HCT116 (cell line): Measurements from ENCODE around the gene TRPM5. TPM values are rescaled to one million over a fixed set of nuclear protein-coding genes. Genes with fewer than 3 reads are reported as not detected.

Source experiments
- ATAC-seq: fragments of 200-7000 bp; cut with Tn5 transposase; 2 replicates; pipeline ENCODE4 v1.9.1; 2020; ENCODE audit warnings: mild to moderate bottlenecking, moderate library complexity
- BruUV-seq: library from RNA; stranded (reverse); fragments of 400-500 nt; replicated peaks from 2 replicates; lab custom pipeline; 2021; lab: Mats Ljungman, UMichigan
- CTCF ChIA-PET: fragments of 300-600 bp; sonication (Branson Sonifier 250); formaldehyde crosslinking; loops from one replicate; lab custom pipeline; 2021; ENCODE audit warnings: antibody characterized with exemption; lab: Charles Lee
- POLR2A ChIA-PET: fragments of 300-600, 350-600 bp; sonication (Branson Sonifier 250); formaldehyde crosslinking; loops from one replicate; lab custom pipeline; 2021; ENCODE audit warnings: antibody characterized with exemption; lab: Charles Lee
- RAD21 ChIA-PET, 2 experiments: fragments of 300-600 bp; sonication (Branson Sonifier 250); formaldehyde crosslinking; loops; one replicate each; lab custom pipeline; 2023; ENCODE audit warnings: low total read pairs in 2 of 2; ENCODE audit not compliant: uncharacterized antibody in 2 of 2, unreplicated experiment in 2 of 2, low non-redundant PET in 1 of 2; lab: Charles Lee
- DNase-seq: peaks from one replicate; pipeline ENCODE4 v3.0.0-alpha.2; 2010; ENCODE audit warnings: low read depth, low spot score
- H2AFZ ChIP-seq: fragments of 200-600 bp; shearing (Covaris generic), sonication (generic); 2 replicates; pipeline ENCODE4 v1.6.1; 2017; ENCODE audit warnings: low read depth, mixed run types, mixed read lengths, antibody characterized with exemption, low read length; ENCODE audit not compliant: poor library complexity, severe bottlenecking
- H3K27ac ChIP-seq: 2 replicates; pipeline ENCODE4 v1.5.1; 2012; ENCODE audit warnings: low read depth, low read length
- H3K27me3 ChIP-seq: fragments of 200-600 bp; sonication (generic); 2 replicates; pipeline ENCODE4 v1.6.1; 2016; ENCODE audit warnings: mixed run types, low read length, mixed read lengths; ENCODE audit not compliant: insufficient read depth
- H3K36me3 ChIP-seq, 2 experiments: fragments of 200-500 bp in 1 of 2; fragments of 200-600 bp in 1 of 2; sonication (Bioruptor generic) in 1 of 2; sonication (generic) in 1 of 2; 2 replicates each; pipeline versions ENCODE4 v1.5.1 to v1.6.1; 2014 to 2016; ENCODE audit warnings: low read length in 2 of 2, inconsistent platforms in 1 of 2, mixed read lengths in 1 of 2, mixed run types in 1 of 2; ENCODE audit not compliant: insufficient read depth in 2 of 2, control insufficient read depth in 1 of 2
- H3K4me1 ChIP-seq, 2 experiments: fragments of 200-600 bp in 1 of 2; sonication (generic) in 1 of 2; 2 replicates each; pipeline versions ENCODE4 v1.5.1 to v1.6.1; 2012 to 2017; ENCODE audit warnings: low read length in 2 of 2, inconsistent platforms in 1 of 2, mild to moderate bottlenecking in 1 of 2, mixed read lengths in 1 of 2, mixed run types in 1 of 2, moderate library complexity in 1 of 2; ENCODE audit not compliant: insufficient read depth in 2 of 2, control insufficient read depth in 1 of 2
- H3K4me2 ChIP-seq: fragments of 200-600 bp; sonication (generic); 2 replicates; pipeline ENCODE4 v1.6.1; 2017; ENCODE audit warnings: mixed run types, low read length, mixed read lengths
- H3K4me3 ChIP-seq, 2 experiments: fragments of 200-600 bp in 1 of 2; sonication (generic) in 1 of 2; replicated peaks in 1 of 2; 2 replicates each; pipeline ENCODE4 v1.5.1; 2011 to 2016; ENCODE audit warnings: low read length in 2 of 2, control low read depth in 1 of 2, low read depth in 1 of 2, mild to moderate bottlenecking in 1 of 2, mixed read lengths in 1 of 2, mixed run types in 1 of 2
- H3K79me2 ChIP-seq: fragments of 200-600 bp; sonication (generic); 2 replicates; pipeline ENCODE4 v1.6.1; 2017; ENCODE audit warnings: mild to moderate bottlenecking, mixed run types, low read length, moderate library complexity, mixed read lengths; ENCODE audit not compliant: insufficient read depth
- H3K9ac ChIP-seq: fragments of 200-600 bp; sonication (generic); 2 replicates; pipeline ENCODE4 v1.6.1; 2016; ENCODE audit warnings: low read length, mixed read lengths
- H3K9me2 ChIP-seq: fragments of 200-600 bp; sonication (generic), shearing (Covaris generic); 2 replicates; pipeline ENCODE4 v1.6.1; 2017; ENCODE audit warnings: mixed run types, mild to moderate bottlenecking, moderate library complexity; ENCODE audit not compliant: insufficient read depth
- H3K9me3 ChIP-seq, 2 experiments: fragments of 200-500 bp in 1 of 2; fragments of 200-600 bp in 1 of 2; sonication (Bioruptor generic) in 1 of 2; sonication (generic) in 1 of 2; 2 replicates each; pipeline ENCODE4 v1.6.1; 2014 to 2017; ENCODE audit warnings: low read length in 2 of 2, mixed read lengths in 2 of 2, inconsistent platforms in 1 of 2, low read depth in 1 of 2, mild to moderate bottlenecking in 1 of 2, mixed run types in 1 of 2, moderate library complexity in 1 of 2; ENCODE audit not compliant: control insufficient read depth in 1 of 2, insufficient read depth in 1 of 2
- H4K20me1 ChIP-seq: fragments of 200-600 bp; sonication (generic), shearing (Covaris generic); 2 replicates; pipeline ENCODE4 v1.6.1; 2017; ENCODE audit warnings: mixed run types, mild to moderate bottlenecking, moderate library complexity; ENCODE audit not compliant: insufficient read depth
- POLR2A ChIP-seq: IDR thresholded peaks from 2 replicates; pipeline ENCODE4 v1.7.0; 2011; ENCODE audit warnings: borderline replicate concordance; ENCODE audit not compliant: insufficient read depth, insufficient read length; ENCODE audit errors: extremely low read depth
- TCF7L2 ChIP-seq: IDR thresholded peaks from 2 replicates; pipeline ENCODE4 v1.7.0; 2011; ENCODE audit warnings: borderline replicate concordance, inconsistent platforms; ENCODE audit not compliant: insufficient read depth, insufficient read length; ENCODE audit errors: extremely low read depth
- YY1 ChIP-seq: IDR thresholded peaks from 2 replicates; pipeline ENCODE4 v1.6.1; 2011; ENCODE audit warnings: low read length, low read depth, moderate library complexity, mild to moderate bottlenecking; ENCODE audit not compliant: insufficient replicate concordance; ENCODE audit errors: extremely low read depth
- ZNF274 ChIP-seq: fragments of 200-500 bp; sonication (Bioruptor generic); IDR thresholded peaks from 2 replicates; pipeline ENCODE4 v1.6.1; 2014; ENCODE audit warnings: mild to moderate bottlenecking, low read depth, low read length, inconsistent platforms
- intact Hi-C: fragments of 100-400 bp; cut with micrococcal nuclease; formaldehyde crosslinking; loops from 2 replicates; pipeline ENCODE4 v1.10.0; 2022
- total RNA-seq: library from RNA; stranded (reverse); gene quantifications from one replicate; pipeline ENCODE4 v1.2.1, GENCODE V29; 2021; ENCODE audit not compliant: unreplicated experiment
- TF ChIP-seq, protein P1 (sequence below): IDR thresholded peaks from 2 replicates; pipeline ENCODE4 v1.6.1; 2012; ENCODE audit warnings: low read depth

Gene TRPM5
- total RNA-seq, 1 experiment from 2014 or later, result 0.07 TPM

DNA sequence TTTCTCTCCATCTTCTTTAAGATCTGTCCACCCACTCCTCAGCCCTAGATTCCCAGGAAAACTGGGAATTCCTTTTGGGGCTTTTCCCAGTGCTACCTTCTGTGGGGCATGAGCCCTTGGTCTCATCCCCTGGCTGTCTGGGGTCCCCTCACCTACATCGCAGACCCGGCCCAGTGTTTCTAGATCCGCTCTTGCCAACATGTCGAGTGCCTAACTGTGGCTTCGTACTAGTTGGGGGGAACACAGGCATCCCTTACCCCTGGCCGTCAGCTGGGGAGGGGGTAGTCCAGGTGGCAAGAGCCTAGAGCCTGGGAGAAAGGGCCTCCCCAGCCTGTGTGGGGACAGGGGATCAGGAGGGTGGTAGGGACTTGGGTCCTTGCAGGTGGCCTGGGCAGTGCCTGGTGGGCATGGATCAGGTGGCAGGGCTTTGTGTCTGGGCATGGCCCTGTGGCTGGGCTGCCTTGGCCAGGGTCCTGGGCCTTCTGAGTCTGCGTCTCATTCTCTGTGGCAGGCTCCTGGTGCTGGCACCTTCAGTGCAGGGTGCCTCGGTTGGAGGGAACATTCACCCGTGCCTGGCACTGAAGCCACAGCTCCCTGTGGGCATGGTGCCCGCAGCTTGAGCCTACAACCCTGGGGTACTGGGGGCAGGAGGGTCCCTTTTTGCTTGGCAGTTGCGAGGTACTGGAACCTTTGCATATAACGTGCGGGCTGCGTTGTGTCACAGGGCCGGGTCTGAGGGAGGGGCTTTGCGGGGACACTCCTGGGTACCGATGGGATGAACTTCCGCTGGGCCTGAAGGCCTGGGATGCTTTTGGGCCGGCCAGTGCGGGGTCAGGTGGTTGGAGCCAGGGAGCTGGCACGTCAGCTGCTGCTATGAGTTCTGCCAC is 4.6 kb upstream of the TRPM5 start:
- DNase-seq, result no peak
- Histone ChIP-seq H4K20me1 (no peaks in the 10 kb centered on the region), H3K9me2 (no peaks in the 10 kb centered on the region)
- no peak for TF ChIP-seq YY1
- no peak for TF ChIP-seq ZNF274
- TF ChIP-seq POLR2A, result no peak
- TF ChIP-seq, protein P1, sequence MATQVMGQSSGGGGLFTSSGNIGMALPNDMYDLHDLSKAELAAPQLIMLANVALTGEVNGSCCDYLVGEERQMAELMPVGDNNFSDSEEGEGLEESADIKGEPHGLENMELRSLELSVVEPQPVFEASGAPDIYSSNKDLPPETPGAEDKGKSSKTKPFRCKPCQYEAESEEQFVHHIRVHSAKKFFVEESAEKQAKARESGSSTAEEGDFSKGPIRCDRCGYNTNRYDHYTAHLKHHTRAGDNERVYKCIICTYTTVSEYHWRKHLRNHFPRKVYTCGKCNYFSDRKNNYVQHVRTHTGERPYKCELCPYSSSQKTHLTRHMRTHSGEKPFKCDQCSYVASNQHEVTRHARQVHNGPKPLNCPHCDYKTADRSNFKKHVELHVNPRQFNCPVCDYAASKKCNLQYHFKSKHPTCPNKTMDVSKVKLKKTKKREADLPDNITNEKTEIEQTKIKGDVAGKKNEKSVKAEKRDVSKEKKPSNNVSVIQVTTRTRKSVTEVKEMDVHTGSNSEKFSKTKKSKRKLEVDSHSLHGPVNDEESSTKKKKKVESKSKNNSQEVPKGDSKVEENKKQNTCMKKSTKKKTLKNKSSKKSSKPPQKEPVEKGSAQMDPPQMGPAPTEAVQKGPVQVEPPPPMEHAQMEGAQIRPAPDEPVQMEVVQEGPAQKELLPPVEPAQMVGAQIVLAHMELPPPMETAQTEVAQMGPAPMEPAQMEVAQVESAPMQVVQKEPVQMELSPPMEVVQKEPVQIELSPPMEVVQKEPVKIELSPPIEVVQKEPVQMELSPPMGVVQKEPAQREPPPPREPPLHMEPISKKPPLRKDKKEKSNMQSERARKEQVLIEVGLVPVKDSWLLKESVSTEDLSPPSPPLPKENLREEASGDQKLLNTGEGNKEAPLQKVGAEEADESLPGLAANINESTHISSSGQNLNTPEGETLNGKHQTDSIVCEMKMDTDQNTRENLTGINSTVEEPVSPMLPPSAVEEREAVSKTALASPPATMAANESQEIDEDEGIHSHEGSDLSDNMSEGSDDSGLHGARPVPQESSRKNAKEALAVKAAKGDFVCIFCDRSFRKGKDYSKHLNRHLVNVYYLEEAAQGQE, result no peak
- no peak for TF ChIP-seq TCF7L2
- TF ChIP-seq, all 23 proteins: peak for 0
- BruUV-seq, result no TSS peak
- ChIA-PET CTCF (no interaction called here), RAD21 (no interaction called here), POLR2A (interaction anchor here (1.3 kb wide), 1 partner anchor 11 kb away, joined by 3 read pairs; no protein-coding TSS in a partner anchor)
- no peak overlapping the region for H3K27ac ChIP-seq
- intact Hi-C loops, result no loop called here
- H3K27me3 ChIP-seq, result peaks cover under 1% of the 10 kb centered on the region; the same call in 1 of the 2 replicates
- no peak overlapping the region for H2AFZ ChIP-seq
- H3K9ac ChIP-seq, result no peak overlapping the region
- no peaks in the 10 kb centered on the region for H3K79me2 ChIP-seq
- no peaks in the 10 kb centered on the region for H3K9me3 ChIP-seq
- peaks cover 10 to 16% of the 10 kb centered on the region in 2 experiments; a peak in 3 of 4 replicates for H3K4me1 ChIP-seq
- no peak overlapping the region for H3K4me3 ChIP-seq
- no peaks in the 10 kb centered on the region for H3K36me3 ChIP-seq
- no peak overlapping the region for H3K4me2 ChIP-seq
- no peak for ATAC-seq
